ENCODE results near the gene RASSF7.
"Not testable (repeated sequence)": the region's sequence is repeated elsewhere in the genome, so short reads cannot be mapped to it uniquely, and the experiment has no call there.

The RASSF7 gene, protein sequence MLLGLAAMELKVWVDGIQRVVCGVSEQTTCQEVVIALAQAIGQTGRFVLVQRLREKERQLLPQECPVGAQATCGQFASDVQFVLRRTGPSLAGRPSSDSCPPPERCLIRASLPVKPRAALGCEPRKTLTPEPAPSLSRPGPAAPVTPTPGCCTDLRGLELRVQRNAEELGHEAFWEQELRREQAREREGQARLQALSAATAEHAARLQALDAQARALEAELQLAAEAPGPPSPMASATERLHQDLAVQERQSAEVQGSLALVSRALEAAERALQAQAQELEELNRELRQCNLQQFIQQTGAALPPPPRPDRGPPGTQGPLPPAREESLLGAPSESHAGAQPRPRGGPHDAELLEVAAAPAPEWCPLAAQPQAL

DNA sequence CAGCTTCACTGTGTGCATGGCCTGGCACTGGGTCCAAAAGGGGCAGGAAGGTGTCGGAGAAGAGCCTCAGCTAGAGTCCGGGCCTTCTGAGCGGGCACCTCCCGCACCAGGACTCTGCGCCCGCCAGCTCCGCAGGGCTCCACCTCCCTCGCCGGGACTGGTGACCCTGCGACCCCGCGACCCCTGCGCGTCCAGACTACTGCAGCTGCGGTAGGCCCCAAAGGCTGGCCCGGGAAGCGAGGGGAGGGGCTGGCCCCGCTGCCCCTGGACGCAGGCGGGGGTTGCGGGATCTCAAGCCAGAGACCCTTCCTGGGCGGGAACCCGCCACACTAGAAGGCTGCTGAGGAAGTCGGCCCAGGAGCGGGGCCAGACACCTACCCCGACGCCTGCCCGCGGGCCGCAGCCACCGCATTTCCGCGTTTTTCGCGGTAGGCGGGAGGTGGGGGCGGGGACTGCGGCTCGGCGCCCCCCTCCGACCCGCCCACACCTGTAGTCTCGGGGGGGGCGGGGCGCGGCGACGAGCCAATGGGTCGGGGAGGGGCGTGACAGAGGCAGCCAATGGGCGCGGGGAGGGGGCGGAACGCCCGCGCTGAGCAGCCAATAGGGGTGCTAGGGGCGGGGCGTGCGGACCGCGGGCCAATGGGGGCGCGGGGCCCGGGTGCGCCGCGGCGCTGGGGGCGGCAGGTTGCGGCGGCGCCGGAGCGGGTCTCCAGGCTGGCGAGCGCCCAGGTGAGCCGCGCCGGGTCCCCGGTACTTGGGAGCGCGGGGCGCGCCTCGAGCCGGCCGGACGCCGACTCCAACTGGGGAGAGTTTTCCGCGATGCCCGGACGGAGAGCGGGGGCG, at the start of gene RASSF7, which contains the start of gene LMNTD2:
Gene RASSF7, plus strand, starts transcription at position 666 of the 843 bp plus-strand sequence. CDS start 799 bp downstream, outside the sequence.
Gene LMNTD2, minus strand, starts transcription at position 434 of the 843 bp plus-strand sequence. Its CDS starts 22 bp downstream, at position 412.
- H3K36me3 Mint-ChIP-seq (ENCODE audit: low read depth), result no peaks in the 10 kb centered on the region
- no peaks in the 10 kb centered on the region for H3K9me3 Mint-ChIP-seq
- no peak within 1 kb of the TSS for H3K27ac Mint-ChIP-seq
- H3K27me3 Mint-ChIP-seq, result peaks cover 9% of the 10 kb centered on the region
- peak within 1 kb of the TSS; percentile 82 for H3K4me3 Mint-ChIP-seq
- peaks cover 11% of the 10 kb centered on the region for H3K4me1 Mint-ChIP-seq
- peak; percentile 98 for DNase-seq
- ATAC-seq, result peak; percentile 79

DNA sequence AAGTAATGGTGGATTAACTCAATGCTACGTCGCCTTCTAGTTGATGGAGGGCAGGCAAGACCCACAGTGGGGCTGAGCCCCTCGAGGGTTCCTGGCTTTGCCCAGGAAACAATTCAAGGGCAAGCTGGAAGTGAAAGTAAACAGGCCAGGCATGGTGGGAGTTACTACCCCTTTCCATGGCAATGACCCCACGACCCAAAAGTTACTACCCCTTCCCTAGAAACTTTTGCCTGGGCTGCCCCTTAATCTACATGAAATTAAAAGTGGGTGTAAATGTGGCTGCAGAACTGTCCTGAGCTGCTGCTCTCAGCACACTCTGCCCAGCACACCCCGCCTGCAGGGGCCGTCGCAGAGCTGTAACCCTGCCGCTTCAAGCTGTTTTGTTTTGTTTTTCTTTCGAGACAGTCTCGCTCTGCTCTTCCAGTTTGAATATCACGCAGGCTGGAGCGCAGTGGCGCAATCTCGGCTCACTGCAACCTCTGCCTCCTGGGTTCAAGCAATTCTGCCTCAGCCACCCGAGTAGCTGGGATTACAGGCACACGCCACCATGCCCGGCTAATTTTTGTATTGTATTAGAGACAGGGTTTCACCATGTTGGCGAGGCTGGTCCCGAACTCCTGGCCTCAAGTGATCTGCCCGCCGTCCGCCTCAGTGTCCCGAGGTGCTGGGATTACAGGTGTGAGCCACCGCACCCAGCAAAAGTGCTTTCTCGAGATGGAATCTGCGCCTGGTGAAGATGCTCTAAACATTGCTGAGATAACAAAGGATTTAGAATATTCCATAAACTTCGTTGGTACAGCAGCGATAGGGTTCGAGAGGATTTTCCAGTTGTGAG, 47.8 kb upstream of the RASSF7 start:
- ATAC-seq (no peak), DNase-seq (no peak)
- Mint-ChIP-seq H3K27ac (no peak overlapping the region), H3K36me3 (ENCODE audit: low read depth) (peaks cover 36% of the 10 kb centered on the region), H3K9me3 (peaks cover 7% of the 10 kb centered on the region), H3K27me3 (no peaks in the 10 kb centered on the region), H3K4me3 (no peak overlapping the region), H3K4me1 (peaks cover 8% of the 10 kb centered on the region)

DNA sequence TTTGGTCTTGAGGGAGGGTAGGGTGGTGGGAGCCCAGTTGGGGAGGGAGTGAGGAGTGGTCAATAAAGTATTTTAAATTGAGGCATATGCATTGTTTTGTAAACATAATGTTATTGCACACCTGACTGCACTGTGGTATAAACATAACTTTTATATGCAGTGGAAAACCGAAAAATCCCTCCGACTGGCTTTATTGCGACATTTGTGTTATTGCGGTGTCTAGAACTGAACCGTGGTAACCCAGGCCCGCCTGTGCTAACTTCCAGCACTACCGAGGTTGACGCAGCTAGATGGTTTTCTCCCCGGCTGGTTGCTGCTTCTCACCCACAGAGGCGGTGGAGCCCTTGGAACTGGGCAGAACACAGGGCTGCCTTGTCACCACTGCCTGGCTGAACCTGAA, 46.2 kb upstream of the RASSF7 start:
- no peak for ATAC-seq
- Mint-ChIP-seq H3K4me1 (peaks cover 7% of the 10 kb centered on the region), H3K27ac (no peak overlapping the region), H3K27me3 (no peaks in the 10 kb centered on the region), H3K9me3 (peaks cover 7% of the 10 kb centered on the region), H3K36me3 (ENCODE audit: low read depth) (peaks cover 33% of the 10 kb centered on the region), H3K4me3 (no peak overlapping the region)
- DNase-seq, result no peak

DNA sequence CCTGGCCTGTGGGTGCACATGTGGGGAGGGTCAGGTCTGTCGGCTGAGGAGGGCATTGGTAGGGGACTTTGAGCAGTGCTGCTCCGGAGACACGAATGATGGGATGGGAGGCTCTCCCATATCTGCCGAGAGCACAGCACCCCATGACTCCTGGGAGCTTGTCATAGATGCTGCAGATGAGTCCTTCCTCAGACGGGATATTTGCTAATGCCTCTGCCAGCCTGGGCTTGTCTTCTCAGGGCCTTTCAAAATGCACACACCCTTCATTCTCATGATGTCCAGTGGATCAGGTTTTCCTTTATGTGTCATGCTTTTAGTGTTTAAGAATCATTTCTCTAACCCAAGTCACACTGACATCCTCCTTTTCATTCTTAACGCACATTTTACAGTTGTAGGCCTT, 45.6 kb upstream of the RASSF7 start:
- Mint-ChIP-seq H3K27ac (no peak overlapping the region), H3K9me3 (peaks cover 7% of the 10 kb centered on the region), H3K4me3 (no peak overlapping the region), H3K27me3 (no peaks in the 10 kb centered on the region), H3K36me3 (ENCODE audit: low read depth) (peaks cover 28% of the 10 kb centered on the region), H3K4me1 (peaks cover 7% of the 10 kb centered on the region)
- no peak for ATAC-seq
- no peak for DNase-seq

DNA sequence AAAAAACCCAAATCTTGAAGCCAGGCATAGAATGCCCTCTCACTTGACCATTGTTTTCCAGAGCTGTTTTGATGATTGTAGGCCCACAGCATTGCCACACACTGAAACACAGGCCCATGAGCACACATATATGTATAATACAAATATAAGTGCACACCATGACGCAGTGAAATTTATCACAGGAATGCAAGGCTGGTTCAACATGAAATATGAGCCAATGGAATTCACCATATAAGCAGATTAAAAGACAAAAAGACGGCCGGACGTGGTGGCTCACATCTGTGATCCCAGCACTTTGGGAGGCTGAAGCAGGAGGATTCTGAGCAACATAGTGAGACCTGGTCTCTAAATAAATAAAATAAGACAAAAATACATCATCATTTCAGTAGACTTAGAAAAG, 44.4 kb upstream of the RASSF7 start:
- ATAC-seq (no peak), DNase-seq (no peak)
- Mint-ChIP-seq H3K36me3 (ENCODE audit: low read depth) (peaks cover 25% of the 10 kb centered on the region), H3K27me3 (no peaks in the 10 kb centered on the region), H3K9me3 (peaks cover 7% of the 10 kb centered on the region), H3K27ac (no peak overlapping the region), H3K4me3 (no peak overlapping the region), H3K4me1 (peaks cover 7% of the 10 kb centered on the region)

DNA sequence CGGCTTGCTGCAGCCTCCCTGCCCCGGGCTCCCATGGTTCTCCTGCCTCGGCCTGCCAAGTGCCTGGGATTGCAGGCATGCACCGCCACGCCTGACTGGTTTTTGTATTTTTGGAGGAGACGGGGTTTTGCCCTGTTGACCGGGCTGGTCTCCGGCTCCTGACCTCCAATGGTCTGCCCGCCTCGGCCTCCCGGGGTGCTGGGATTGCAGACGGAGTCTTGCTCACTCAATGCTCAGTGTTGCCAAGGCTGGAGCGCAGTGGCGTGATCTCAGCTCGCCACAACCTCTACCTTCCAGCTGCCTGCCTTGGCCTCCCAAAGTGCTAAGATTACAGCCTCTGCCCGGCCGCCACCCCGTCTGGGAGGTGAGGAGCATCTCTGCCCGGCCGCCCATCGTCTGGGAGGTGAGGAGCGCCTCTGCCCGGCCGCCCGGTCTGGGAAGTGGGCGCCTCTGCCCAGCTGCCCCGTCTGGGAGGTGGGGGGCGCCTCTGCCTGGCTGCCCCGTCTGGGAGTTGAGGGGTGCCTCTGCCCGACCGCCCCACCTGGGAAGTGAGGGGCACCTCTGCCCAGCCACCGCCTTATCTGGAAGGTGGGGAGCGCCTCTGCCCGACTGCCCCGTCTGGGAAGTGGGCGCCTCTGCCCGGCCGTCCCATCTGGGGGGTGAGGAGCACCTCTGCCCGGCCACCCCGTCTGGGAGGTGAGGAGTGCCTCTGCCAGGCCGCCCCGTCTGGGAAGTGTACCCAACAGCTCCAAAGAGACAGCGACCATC, 43.7 kb upstream of the RASSF7 start:
- not testable (repeated sequence) for H3K27ac Mint-ChIP-seq, H3K4me1 Mint-ChIP-seq, H3K4me3 Mint-ChIP-seq, H3K9me3 Mint-ChIP-seq, ATAC-seq, DNase-seq, H3K27me3 Mint-ChIP-seq
- H3K36me3 Mint-ChIP-seq (ENCODE audit: low read depth), result peaks cover 22% of the 10 kb centered on the region

DNA sequence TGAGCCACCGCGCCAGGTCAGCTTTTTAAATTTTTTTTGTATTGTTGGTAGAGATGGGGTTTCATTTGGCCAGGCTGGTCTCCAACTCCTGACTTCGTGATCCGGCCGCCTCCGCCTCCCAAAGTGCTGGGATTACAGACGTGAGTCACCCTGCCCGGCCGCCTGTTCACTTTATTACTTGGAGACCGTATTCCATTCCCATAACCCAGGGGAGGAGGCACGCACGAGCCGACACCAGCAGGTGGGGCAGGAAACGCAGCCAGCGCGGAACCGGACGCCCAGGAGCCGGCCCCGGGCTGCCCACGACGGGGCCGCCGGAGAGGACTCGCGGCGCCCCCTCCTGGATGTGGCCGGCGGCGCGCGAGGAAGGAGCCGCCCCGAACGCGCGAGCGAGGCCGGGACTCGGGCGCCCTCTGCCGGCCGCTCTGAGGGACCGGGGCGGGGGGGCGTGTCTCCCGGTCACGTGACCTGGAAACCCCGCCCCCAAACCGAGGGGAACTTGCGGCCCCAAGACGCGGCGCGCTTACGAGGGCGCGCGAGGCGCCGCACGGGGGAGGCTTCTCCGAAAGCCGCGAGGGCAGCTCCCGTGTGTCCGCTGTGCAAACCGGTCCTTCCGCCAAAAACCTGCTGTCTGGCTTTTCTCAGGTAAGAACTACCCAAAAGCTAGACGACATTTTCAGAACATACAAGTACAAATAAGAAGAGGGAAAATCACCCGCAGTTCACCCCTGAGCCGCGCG, 42.1 kb upstream of the RASSF7 start:
- Mint-ChIP-seq H3K4me3 (peak overlapping the region; percentile 57), H3K27me3 (no peaks in the 10 kb centered on the region), H3K36me3 (ENCODE audit: low read depth) (peaks cover 20% of the 10 kb centered on the region), H3K4me1 (peaks cover 7% of the 10 kb centered on the region), H3K9me3 (peaks cover 7% of the 10 kb centered on the region), H3K27ac (no peak overlapping the region)
- peak; percentile 89 for DNase-seq
- peak; percentile 94 for ATAC-seq

DNA sequence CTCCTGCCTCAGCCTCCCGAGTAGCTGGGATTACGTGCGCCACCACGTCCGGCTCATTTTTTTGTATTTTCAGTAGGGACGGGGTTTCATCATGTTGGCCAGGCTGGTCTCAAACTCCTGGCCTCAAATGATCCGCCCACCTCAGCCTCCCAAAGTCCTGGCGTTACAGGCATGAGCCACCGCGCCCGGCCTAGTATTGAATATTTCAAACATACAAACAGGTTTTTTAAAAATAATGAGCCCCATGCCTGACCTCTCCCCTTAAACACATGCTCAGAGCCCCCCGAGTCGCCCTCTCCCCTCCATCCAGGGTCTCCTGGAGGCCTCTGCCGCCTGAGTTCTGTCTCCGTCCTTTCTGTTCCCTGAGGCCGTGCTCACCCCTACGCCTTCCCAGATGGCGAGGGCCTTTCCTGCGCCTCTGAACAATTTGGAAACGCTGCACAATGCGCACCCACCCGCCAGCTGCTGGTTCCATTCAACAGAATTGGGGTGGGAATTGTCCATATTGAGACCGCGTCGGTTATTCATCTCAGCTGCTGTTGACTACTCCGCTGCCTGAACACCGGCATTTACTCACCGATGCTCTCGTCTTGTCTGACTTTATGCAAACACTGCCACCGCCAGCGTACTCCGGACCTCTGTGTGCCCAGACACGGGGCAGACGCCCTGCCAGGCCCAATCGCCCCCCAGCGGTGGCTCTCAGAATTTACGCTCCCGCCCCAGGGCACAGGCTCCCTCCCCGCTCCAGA, 40.2 kb upstream of the RASSF7 start:
- peaks cover 12% of the 10 kb centered on the region for H3K36me3 Mint-ChIP-seq (ENCODE audit: low read depth)
- H3K4me1 Mint-ChIP-seq, result peaks cover 7% of the 10 kb centered on the region
- no peaks in the 10 kb centered on the region for H3K27me3 Mint-ChIP-seq
- DNase-seq (no peak), ATAC-seq (no peak)
- H3K4me3 Mint-ChIP-seq, result no peak overlapping the region
- H3K27ac Mint-ChIP-seq, result no peak overlapping the region
- peaks cover 7% of the 10 kb centered on the region for H3K9me3 Mint-ChIP-seq

DNA sequence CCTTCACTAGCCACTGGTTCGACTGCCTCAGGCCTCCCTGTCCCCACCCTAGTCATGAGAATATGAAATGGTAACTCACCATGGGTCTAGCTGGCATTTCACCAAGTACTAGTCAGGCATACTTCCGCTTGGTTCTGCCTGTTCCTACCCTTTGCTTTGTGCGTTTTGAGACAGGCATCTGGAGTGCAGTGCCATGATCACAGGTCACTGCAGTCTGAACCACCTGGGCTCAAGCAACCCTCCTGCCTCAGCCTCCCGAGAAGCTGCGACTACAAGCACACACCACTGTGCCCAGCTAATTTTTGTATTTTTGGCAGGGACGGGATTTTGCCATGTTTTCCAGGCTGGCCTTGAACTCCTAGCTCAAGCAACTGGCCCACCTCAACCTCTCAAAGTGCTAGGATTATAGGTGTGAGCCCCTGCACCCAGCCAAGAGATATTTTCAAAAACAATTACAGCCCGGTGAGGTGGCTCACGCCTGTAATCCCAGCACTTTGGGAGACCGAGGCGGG, 39.5 kb upstream of the RASSF7 start:
- DNase-seq (no peak), ATAC-seq (no peak)
- H3K27ac Mint-ChIP-seq, result no peak overlapping the region
- H3K4me3 Mint-ChIP-seq, result no peak overlapping the region
- peaks cover 12% of the 10 kb centered on the region for H3K36me3 Mint-ChIP-seq (ENCODE audit: low read depth)
- H3K4me1 Mint-ChIP-seq, result peaks cover 7% of the 10 kb centered on the region
- no peaks in the 10 kb centered on the region for H3K27me3 Mint-ChIP-seq
- H3K9me3 Mint-ChIP-seq, result peaks cover 7% of the 10 kb centered on the region

DNA sequence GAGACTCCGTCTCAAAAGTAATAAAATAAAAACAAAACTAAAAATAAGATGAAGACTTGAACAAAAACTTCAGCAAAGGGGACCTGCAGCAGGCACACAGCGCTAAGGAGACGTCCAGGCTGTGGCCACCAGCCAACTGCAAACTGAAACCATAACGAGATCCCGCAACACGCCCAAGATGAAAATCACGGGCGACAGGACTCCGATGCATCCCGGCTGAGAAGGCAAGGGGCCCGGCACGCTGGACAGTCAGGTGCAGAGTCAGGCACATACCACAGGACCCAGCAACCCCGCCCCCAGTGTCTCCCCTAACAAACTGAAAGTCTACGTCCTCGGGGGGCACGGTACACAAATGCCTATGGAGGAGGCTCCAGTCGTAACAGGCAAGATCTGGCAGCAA, 34.6 kb upstream of the RASSF7 start:
- Mint-ChIP-seq H3K27me3 (no peaks in the 10 kb centered on the region), H3K4me1 (no peaks in the 10 kb centered on the region), H3K36me3 (ENCODE audit: low read depth) (no peaks in the 10 kb centered on the region), H3K9me3 (no peaks in the 10 kb centered on the region), H3K27ac (no peak overlapping the region), H3K4me3 (no peak overlapping the region)
- ATAC-seq (no peak), DNase-seq (no peak)

DNA sequence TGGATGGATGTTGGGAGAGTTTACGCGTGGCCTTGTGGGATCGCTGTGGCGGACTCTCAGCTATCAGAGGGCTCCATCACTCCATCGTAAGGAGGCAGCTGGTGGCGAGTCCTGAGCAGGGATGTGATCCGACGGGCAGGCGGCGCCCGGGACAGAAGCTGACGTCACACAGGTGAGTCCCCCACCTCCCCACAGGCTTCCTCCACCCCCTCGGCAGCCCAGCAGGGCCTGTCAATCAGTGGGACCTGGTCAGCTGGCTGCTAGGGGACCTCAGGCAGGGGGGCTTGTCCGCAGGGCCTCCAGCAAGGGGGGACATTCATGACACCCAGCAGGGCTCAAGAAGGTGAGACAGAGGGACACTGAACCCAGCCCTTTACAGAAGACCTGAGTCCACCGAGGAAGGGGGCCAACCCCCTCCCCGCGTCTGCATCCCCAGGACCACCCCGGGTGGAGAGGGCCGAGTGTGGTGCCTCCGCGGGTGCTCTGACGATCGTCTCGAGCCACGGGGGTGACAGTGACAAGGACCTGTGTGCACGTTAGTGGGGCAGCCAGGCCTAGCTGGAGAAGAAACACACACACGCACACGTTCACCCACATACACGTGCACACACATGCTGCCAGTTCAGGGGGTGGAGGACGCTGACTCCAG, 32.5 kb upstream of the RASSF7 start:
- ATAC-seq (no peak), DNase-seq (no peak)
- no peaks in the 10 kb centered on the region for H3K9me3 Mint-ChIP-seq
- no peak overlapping the region for H3K4me3 Mint-ChIP-seq
- H3K36me3 Mint-ChIP-seq (ENCODE audit: low read depth), result peaks cover 2% of the 10 kb centered on the region
- H3K4me1 Mint-ChIP-seq, result no peaks in the 10 kb centered on the region
- no peak overlapping the region for H3K27ac Mint-ChIP-seq
- no peaks in the 10 kb centered on the region for H3K27me3 Mint-ChIP-seq
